GM23248 (cell line): Measurements from ENCODE around the gene KLHL24.

Source experiments
- EZH2 ChIP-seq: fragments of 200-600 bp; sonication (generic); IDR thresholded peaks from 2 replicates; pipeline ENCODE4 v1.6.1; 2018; ENCODE audit warnings: antibody characterized with exemption, mild to moderate bottlenecking; ENCODE audit not compliant: insufficient read depth, poor library complexity, severe bottlenecking
- EZH2phosphoT487 ChIP-seq: fragments of 200-600 bp; sonication (generic); IDR thresholded peaks from 2 replicates; pipeline ENCODE4 v1.6.1; 2018; ENCODE audit warnings: antibody characterized with exemption, moderate library complexity, mild to moderate bottlenecking, low read depth; ENCODE audit not compliant: insufficient read depth

- TF ChIP-seq EZH2 (no peak), EZH2phosphoT487 (no peak)
Observed at GRCh38 chr3:183619010-183619409, 16.4 kb upstream of the KLHL24 start.
